ENCODE measurements around the gene USP9X.

DNA sequence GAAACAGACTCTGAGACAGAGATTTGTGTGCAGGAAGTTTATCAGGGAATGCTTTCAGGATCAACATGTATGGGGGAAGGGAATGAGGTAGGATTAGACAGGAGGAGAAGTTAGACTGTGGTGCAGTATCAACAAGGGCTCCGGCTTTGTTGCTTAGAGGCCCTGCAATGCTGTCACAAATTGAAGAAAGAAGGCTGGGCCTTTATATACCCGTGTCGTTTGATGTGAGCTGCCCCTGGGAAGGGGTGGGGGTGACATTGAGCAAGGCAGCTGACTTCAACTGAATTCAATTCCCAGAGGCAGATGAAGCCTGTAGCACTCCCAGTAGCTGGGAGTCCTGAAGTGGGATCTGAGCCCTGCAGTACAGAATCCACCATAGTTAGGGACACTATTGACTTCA lies 29.5 kb upstream of the USP9X start:
- TF ChIP-seq ZNF274 (IDR thresholded peaks at IDR 0.05; ENCODE audit: low read depth, low read length) (no peak), YY1 (IDR thresholded peaks at IDR 0.05; ENCODE audit: insufficient read depth, insufficient read length) (no peak)
